IPS DF 6.9 (cell line): Measurements from ENCODE around the gene PKD1L1.
A peak's percentile ranks its signal among the peaks of the same experiment; 100 is the strongest.

Experiments
- DNase-seq: peaks from one replicate; pipeline ENCODE4 v3.0.0-alpha.2; 2013; ENCODE audit warnings: low read depth, low spot score
- H3K27ac ChIP-seq: one replicate; pipeline ENCODE4 v1.5.1; 2013; ENCODE audit warnings: low read length, control low read depth
- H3K27me3 ChIP-seq: 2 replicates; pipeline ENCODE4 v1.6.1; 2013; ENCODE audit warnings: mild to moderate bottlenecking, low read length; ENCODE audit not compliant: control insufficient read depth, insufficient read depth
- H3K36me3 ChIP-seq: 2 replicates; pipeline ENCODE4 v1.6.1; 2013; ENCODE audit warnings: low read length; ENCODE audit not compliant: control insufficient read depth, insufficient read depth
- H3K4me1 ChIP-seq: 2 replicates; pipeline ENCODE4 v1.6.1; 2013; ENCODE audit warnings: low read length; ENCODE audit not compliant: control insufficient read depth, insufficient read depth
- H3K4me3 ChIP-seq: 2 replicates; pipeline ENCODE4 v1.5.1; 2013; ENCODE audit warnings: mild to moderate bottlenecking, low read length
- H3K9me3 ChIP-seq: 2 replicates; pipeline ENCODE4 v1.6.1; 2013; ENCODE audit warnings: low read length, inconsistent platforms; ENCODE audit not compliant: control insufficient read depth, insufficient read depth
- WGBS: extraction: QIAGEN DNeasy Blood & Tissue Kit; methylation state at CpG from one replicate; pipeline ENCODE4 v1.1.7; 2013; ENCODE audit warnings: mixed read lengths, missing lambda C conversion rate; ENCODE audit not compliant: insufficient read length, insufficient coverage; 5-methylcytosine and 5-hydroxymethylcytosine counted together

The PKD1L1 gene

DNA sequence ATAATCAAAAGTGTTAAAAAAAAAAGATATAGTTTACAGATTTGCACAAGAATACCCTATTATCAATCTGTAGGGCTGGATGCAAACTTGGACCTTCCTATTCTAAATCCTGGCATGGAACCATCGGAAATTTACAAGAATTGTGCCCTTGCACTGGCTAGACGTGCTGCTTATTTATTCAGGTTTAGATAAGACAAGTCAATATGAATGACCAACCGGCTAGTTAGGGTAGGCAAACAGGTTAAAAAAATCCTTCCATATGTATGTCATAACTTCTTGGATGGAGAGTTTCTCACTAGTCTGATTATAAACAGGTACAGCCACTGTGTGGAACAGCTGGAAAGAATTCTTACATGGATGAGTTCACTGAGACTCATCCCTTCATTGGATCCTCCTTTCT lies 41.4 kb downstream of the PKD1L1 start:
- WGBS, result no CpG with 5 or more reads among the region's 3 CpGs
- Histone ChIP-seq H3K9me3 (no peaks in the 10 kb centered on the region), H3K27ac (no peak overlapping the region), H3K4me1 (peaks cover 5% of the 10 kb centered on the region), H3K4me3 (no peak overlapping the region), H3K36me3 (no peaks in the 10 kb centered on the region), H3K27me3 (no peaks in the 10 kb centered on the region)
- DNase-seq, result no peak

DNA sequence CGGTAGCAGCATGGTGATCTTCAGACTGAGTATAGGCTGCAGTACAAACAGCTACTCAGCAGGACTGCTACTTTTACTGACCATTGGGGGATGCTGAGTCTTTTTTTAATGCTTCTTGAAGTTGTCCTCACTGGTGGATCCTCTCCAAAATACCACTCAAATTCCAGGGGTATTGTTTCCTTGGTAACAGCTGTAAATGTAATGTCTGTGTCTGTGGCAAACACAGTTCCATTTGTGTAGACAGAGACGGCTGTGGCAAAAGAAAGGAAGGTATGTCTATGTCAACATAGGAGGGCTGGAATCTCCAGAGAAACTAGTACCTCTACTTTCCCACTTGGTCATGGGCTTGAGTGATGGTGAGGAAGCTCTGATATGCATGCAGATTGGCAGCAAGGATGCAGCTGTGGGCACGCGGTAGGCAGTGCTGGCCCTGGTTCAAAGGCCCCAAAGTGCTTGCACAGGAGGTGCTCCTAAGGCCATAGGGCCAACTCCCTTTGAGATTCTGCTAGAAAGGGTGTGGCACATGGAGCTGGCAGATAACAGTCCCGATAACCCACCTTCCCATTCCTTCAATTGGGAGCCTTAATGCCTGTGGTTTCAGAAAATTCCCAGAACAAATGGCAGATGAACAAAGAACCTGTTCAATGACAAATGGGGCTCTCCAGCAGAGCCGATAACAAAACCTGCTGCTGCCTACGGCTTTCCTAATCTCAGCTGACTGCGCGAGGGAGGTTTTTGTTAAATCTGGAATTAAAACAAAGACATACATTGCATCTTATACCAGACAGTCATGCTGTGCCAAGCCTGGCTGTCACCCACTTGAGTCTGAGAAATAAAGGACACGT lies 43.0 kb downstream of the PKD1L1 start:
- no peak for DNase-seq
- H3K9me3 ChIP-seq, result no peaks in the 10 kb centered on the region
- no peak overlapping the region for H3K27ac ChIP-seq
- no peaks in the 10 kb centered on the region for H3K36me3 ChIP-seq
- peaks cover 5% of the 10 kb centered on the region for H3K4me1 ChIP-seq
- H3K4me3 ChIP-seq, result no peak overlapping the region
- no CpG with 5 or more reads among the region's 10 CpGs for WGBS
- no peaks in the 10 kb centered on the region for H3K27me3 ChIP-seq

DNA sequence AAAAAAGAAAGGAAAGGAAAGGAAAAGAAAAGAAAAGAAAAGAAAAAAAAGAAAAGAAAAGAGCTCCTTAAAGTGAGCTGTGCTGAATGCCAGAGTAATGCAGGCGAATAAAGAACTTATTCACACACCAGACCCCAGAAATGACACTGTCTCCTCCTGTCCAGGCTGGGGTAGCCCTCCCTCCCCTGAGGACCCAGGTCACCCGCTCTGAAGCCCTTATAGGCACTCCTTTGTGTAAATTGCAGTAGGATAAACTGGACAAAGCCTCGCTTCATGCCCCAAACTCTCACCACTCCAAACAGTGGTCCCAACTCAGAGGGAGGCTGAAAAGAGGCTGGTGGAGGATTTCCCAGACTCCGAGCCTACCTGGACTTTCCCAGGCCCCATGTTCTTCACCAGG lies 46.3 kb downstream of the PKD1L1 start:
- Histone ChIP-seq H3K4me1 (peaks cover 6% of the 10 kb centered on the region), H3K9me3 (no peaks in the 10 kb centered on the region), H3K27me3 (no peaks in the 10 kb centered on the region), H3K36me3 (no peaks in the 10 kb centered on the region), H3K4me3 (no peak overlapping the region), H3K27ac (no peak overlapping the region)
- no CpG with 5 or more reads among the region's 4 CpGs for WGBS
- no peak for DNase-seq

DNA sequence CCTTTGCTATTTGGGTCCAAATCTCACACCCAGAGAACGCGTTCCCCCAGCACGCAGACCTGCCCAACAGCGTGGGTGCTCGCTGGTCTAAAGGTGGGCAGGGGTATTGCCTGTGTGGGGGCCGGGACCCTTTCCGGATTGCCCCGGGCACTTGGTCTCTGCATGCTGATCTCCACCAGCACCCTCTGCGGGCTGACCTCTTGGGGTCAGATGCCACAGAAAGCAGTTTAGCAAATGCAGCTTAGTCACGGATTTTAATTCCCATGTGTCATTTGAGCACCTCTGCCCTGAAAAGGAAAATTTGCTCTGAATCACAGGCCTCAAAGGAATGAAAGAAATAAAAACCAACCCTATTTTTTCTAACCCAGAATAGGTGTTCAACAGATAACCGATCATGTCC lies 46.7 kb downstream of the PKD1L1 start:
- peaks cover 8% of the 10 kb centered on the region for H3K4me1 ChIP-seq
- no peaks in the 10 kb centered on the region for H3K9me3 ChIP-seq
- H3K27ac ChIP-seq, result no peak overlapping the region
- no CpG with 5 or more reads among the region's 11 CpGs for WGBS
- H3K27me3 ChIP-seq, result no peaks in the 10 kb centered on the region
- no peaks in the 10 kb centered on the region for H3K36me3 ChIP-seq
- DNase-seq, result no peak
- H3K4me3 ChIP-seq, result no peak overlapping the region

DNA sequence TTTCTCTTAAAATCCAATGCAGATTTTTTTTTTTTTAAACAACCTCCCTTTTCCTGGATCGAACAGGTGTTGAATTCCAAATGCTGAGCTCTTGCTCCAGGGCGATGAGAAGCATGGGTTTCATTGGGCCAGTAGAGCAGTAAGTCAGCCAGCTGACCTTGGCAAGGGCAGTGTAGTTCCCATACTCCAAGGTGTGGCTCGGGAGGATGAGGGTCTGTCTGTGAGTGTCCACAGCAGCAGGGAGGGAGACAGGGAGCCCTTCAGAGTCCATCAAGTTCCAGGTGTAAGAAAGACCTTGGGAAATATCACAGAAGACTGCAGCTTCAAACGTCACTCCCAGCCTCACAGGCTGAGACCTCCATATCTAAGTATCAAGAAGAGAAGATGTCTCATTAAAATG lies 50.4 kb downstream of the PKD1L1 start:
- H3K27me3 ChIP-seq, result no peaks in the 10 kb centered on the region
- no peak overlapping the region for H3K27ac ChIP-seq
- H3K4me3 ChIP-seq, result no peak overlapping the region
- no peak for DNase-seq
- H3K36me3 ChIP-seq, result no peaks in the 10 kb centered on the region
- no peaks in the 10 kb centered on the region for H3K9me3 ChIP-seq
- no CpG with 5 or more reads among the region's 4 CpGs for WGBS
- peaks cover 3% of the 10 kb centered on the region; the same call in 1 of the 2 replicates for H3K4me1 ChIP-seq

DNA sequence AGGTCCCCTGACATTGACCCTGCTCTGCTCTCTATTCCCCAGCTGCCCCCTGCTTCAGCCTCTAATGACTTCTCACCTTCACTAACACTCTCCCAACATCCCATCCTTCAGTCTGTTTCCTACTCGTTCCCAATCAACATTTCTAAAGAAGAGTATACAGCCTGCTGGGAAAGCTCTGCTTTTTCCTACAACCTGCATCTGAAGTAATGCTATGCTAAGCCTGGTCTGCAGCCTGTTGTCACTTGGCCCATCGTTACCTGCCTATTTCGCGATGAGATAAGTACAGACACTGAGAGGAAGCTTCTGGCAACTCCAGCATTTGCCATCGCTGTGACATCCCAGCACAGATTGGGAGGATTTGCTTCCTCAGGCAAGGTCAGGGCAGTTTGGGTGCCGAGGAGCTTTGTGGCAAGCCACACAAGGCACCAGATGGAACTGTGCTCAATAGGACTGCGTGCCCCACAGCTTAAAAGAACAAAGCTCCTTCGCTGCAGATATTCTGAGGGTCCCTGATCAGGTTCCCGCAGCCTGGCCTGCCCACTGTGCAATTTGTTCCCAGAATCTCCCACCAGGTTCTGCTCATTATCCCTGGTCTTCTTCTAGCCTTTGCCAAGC lies 51.4 kb downstream of the PKD1L1 start:
- Histone ChIP-seq H3K27ac (no peak overlapping the region), H3K36me3 (no peaks in the 10 kb centered on the region), H3K4me1 (peaks cover 3% of the 10 kb centered on the region; the same call in 1 of the 2 replicates), H3K4me3 (no peak overlapping the region), H3K9me3 (no peaks in the 10 kb centered on the region), H3K27me3 (no peaks in the 10 kb centered on the region)
- no peak for DNase-seq
- WGBS, result no CpG with 5 or more reads among the region's 9 CpGs

DNA sequence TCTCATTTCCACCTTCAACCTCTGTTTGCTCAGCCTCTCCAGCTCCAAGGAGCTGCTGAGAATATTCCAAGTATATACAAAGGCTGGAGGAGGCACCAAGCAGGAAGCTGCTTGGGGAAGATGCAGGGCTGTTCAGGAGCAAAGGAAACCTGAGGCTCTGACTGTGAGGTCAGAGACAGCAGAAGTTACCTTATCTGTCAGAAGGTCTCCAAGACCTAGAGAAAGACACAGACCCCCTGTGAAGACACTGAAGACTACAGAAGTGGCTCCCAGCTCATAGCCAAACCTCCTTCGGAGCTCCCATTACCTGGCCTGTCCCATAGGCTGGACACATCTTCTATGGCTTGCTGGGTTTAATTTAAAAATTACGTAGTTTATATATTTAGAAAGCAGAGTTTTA lies 53.2 kb downstream of the PKD1L1 start:
- H3K36me3 ChIP-seq, result no peaks in the 10 kb centered on the region
- H3K9me3 ChIP-seq, result no peaks in the 10 kb centered on the region
- H3K4me1 ChIP-seq, result peaks cover 3% of the 10 kb centered on the region; the same call in 1 of the 2 replicates
- H3K27me3 ChIP-seq, result no peaks in the 10 kb centered on the region
- no peak overlapping the region for H3K4me3 ChIP-seq
- no peak for DNase-seq
- 100% methylated on average over 1 of the region's 2 CpGs for WGBS
- H3K27ac ChIP-seq, result no peak overlapping the region

DNA sequence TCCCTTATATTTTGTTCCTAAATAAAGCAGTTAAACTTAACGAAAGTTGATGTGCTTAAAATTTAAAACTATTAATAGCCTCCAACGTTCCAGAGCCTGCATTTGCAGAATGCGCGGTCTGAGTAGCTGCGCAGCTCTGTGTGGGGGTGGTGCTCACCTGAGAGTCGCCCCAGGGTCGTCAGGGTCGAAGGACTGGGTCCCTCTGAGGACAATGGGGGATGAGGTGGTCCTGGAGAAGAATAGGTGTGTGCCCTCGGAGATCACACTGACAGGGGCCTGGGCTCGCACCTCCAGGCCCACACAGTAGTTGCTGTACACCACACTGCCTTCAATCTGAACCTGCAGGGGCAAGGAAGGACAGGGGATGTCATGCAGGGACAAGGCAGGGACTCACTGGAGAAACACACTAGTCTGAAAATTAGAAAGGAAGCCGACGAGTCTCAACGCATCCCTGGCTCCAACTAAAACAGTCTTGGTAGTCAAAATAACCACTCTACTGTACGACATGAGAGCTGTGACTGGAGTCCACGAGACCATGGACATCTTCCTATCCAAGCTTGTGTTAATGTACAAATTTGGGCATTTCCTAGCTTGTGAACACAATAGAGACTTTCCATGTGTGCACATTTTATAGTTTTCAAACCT lies 54.4 kb downstream of the PKD1L1 start:
- peaks cover 3% of the 10 kb centered on the region; the same call in 1 of the 2 replicates for H3K4me1 ChIP-seq
- H3K9me3 ChIP-seq, result no peaks in the 10 kb centered on the region
- DNase-seq, result no peak
- no peaks in the 10 kb centered on the region for H3K36me3 ChIP-seq
- no peaks in the 10 kb centered on the region for H3K27me3 ChIP-seq
- WGBS, result 100% methylated on average over 1 of the region's 15 CpGs
- no peak overlapping the region for H3K27ac ChIP-seq
- no peak overlapping the region for H3K4me3 ChIP-seq

DNA sequence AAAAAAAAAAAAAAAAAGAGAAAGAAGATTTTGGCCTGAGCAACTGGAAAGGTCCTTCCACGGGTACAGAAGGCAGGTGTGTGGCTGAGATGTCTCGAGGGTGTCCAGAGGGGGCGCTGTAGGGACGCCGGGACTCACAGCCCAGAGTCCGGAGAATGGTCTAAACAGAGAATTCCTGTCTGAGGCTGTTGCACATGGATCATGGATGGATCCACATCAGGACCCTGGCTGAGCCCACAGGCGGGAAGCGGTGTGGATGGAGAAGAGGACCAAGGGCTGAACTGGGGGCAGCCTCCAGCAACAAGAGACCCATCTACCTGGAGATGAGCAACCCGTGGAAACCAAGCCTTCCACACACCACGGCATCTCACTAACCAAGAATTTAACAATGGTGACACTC lies 55.0 kb downstream of the PKD1L1 start:
- H3K36me3 ChIP-seq, result no peaks in the 10 kb centered on the region
- DNase-seq, result peak; percentile 37
- no peaks in the 10 kb centered on the region for H3K9me3 ChIP-seq
- H3K27ac ChIP-seq, result no peak overlapping the region
- H3K4me1 ChIP-seq, result peaks cover 3% of the 10 kb centered on the region; the same call in 1 of the 2 replicates
- no peak overlapping the region for H3K4me3 ChIP-seq
- no peaks in the 10 kb centered on the region for H3K27me3 ChIP-seq
- no CpG with 5 or more reads among the region's 10 CpGs for WGBS

DNA sequence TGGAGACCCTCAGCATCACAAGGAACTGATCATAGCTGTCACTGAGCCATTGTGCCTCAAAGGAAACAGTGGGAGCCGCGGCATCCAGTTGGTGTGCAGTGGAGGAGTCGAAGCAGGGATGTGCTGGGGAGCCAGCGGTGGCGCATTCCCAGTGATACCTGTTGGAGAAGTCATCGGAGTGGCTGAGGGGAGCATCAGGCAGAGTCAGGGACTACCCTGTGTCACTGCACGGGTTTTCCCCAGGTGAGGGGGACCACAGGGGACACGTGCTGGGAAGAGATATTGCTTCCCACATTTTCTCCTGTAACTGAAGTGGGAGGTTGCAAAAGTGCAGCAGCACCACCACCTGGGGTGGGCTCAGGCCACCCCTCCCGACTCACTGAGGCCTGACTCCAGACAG lies 57.7 kb downstream of the PKD1L1 start:
- no peaks in the 10 kb centered on the region for H3K4me1 ChIP-seq
- no peak overlapping the region for H3K4me3 ChIP-seq
- H3K27ac ChIP-seq, result no peak overlapping the region
- no peaks in the 10 kb centered on the region for H3K9me3 ChIP-seq
- no peak for DNase-seq
- H3K36me3 ChIP-seq, result no peaks in the 10 kb centered on the region
- H3K27me3 ChIP-seq, result no peaks in the 10 kb centered on the region
- WGBS, result no CpG with 5 or more reads among the region's 9 CpGs
